ENCODE results near the gene TAGAP.
"Not testable (repeated sequence)": the region's sequence is repeated elsewhere in the genome, so short reads cannot be mapped to it uniquely, and the experiment has no call there.

TAGAP gene

DNA sequence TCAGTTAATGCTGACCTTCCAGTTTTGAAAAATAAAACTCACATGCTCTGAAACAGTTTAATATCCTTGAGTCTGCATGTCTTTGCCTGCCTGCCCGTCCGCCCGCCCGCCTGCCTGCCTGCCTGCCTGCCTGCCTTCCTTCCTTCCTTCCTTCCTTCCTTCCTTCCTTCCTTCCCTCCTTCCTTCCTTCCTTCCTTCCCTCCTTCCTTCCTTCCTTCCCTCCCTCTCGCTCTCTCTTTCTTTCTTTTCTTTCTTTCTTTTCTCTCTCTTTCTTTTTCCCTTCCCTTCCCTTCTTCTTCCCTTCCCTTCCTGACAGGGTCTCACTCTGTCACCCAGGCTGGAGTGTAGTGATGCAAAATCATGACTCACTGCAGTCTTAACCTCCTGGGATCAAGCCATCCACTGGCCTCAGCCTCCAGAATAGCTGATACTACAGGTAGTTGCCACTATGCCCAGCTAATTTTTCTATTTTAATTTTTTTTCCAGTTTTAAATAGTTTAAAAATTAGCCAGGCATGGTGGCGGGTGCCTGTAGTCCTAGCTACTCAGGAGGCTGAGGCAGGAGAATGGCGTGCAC, 34.7 kb downstream of the TAGAP start:
- DNase-seq (ENCODE audit: low spot score) = not testable (repeated sequence)

GRCh38 chr6:159008656-159009288, 36.0 kb downstream of the TAGAP start:
- peak; percentile 61 for DNase-seq (ENCODE audit: low spot score)

- no peak for DNase-seq (ENCODE audit: low spot score)
Measured at GRCh38 chr6:159007510-159007909, 37.3 kb downstream of the TAGAP start.

GRCh38 chr6:159005436-159005835, 39.4 kb downstream of the TAGAP start:
- no peak for DNase-seq (ENCODE audit: low spot score)

- no peak for DNase-seq (ENCODE audit: low spot score)
Measured at GRCh38 chr6:159004592-159004991, 40.2 kb downstream of the TAGAP start.

GRCh38 chr6:159002432-159003155, 42.2 kb downstream of the TAGAP start:
- no peak for DNase-seq (ENCODE audit: low spot score)

DNA sequence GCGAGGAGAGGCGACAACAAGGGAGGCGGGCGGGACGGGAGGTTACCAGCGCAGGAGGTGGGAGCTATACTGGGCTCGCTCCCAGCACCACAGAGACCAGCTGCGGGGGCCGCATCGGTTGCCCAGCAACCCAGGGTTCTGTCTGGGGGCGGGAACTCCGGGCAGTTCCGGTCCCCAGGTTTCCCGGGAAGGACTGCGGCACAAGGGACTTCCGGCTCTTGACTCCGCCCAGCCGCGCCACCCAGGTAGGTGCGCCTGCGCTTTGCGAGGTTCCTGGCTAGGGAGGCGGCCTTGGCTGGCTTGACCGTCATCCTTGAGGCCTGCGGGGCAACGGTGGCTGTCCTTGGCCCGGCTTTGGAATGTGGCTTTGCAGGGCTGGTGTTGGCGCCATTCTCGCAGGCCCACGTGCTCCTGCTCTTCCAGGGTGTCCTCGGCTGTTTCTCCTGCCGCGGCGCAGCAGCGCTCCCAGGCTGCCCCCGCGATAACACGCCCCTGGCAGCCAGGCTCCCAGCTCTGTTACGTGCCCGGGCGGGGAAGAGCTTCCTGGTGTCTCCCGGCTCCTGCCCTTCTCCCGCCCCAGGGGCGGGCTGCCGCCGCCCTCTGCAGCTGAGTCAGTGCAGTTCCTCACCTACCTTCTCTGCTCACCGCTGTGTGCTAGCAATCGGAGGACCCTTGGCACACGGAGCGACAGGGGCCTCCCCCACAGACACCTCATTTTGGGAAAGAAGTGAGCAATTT, 45.0 kb downstream of the TAGAP start, which contains the start of gene RSPH3:
TSS of gene RSPH3 (minus strand) at position 537 of the 738 bp plus-strand sequence. CDS start 652 bp downstream, outside the sequence.
- DNase-seq (ENCODE audit: low spot score) = peak; percentile 97

DNA sequence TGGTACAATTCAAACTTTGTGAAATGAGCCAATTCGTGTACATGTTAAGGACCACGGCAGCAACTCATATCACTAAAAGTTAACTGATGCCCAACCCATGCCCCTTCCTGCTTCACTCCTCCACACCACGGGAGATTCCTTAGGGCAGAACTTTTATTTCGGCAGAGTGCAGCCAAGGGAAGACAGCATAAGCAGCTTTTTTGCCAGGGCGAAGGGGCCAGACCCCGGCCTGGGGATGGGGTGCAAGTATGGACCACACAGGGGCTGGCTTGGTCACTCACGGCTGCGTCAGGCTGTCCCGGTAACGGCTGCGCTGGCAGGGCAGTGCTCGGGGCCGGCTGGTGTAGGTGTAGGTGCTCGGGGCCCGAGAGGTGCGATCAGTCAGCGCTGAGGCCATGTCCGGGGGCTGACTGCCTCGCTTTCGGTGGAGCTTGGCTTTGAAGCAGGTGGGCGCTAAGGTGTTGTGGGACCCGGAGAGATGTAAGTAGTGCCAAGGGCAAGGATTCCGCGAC, 45.6 kb downstream of the TAGAP start:
- DNase-seq (ENCODE audit: low spot score) = no peak

DNA sequence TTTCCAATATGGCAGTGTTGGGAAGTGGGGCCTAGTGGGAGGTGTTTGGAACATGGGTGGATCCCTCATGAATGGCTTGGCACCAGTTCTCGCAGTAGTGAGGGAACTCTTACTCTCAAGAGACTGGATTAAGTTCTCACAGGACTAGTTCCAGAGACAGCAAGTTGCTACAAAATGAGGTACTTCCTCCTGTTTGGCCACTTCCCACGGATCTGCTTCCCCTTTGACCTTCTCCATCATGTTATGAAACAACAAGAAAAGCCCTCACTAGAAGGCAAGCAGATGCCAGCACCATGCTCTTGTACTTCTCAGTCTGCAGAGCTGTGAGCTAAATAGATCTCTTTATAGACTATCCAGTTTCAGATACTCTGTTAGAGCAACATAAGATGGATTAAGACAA, 47.9 kb downstream of the TAGAP start:
- DNase-seq (ENCODE audit: low spot score) = no peak

GRCh38 chr6:158993639-158994038, 51.2 kb downstream of the TAGAP start:
- DNase-seq (ENCODE audit: low spot score) = no peak

GRCh38 chr6:158991017-158991723, 53.6 kb downstream of the TAGAP start:
- no peak for DNase-seq (ENCODE audit: low spot score)

- DNase-seq (ENCODE audit: low spot score) = not testable (repeated sequence)
Measured at GRCh38 chr6:158989711-158990110, 55.1 kb downstream of the TAGAP start.

DNA sequence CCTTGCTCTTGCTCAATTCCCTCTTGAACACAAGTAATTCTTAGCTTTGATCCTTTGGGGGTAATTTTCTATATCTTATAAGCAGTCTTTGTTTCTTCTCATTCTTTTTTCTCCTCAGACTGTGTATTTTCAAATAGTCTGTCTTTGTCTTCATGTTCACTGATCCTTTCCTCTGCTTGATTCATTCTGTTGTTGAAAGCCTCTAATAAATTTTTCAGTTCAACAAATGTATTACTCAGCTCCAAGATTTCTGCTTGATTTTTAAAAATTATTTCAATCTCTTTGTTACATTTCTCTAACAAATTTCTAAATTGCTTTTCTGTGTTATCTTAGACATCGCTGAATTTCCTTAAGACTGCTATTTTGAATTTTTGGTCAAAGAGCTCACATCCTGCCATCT, 56.3 kb downstream of the TAGAP start:
- DNase-seq (ENCODE audit: low spot score) = no peak

DNA sequence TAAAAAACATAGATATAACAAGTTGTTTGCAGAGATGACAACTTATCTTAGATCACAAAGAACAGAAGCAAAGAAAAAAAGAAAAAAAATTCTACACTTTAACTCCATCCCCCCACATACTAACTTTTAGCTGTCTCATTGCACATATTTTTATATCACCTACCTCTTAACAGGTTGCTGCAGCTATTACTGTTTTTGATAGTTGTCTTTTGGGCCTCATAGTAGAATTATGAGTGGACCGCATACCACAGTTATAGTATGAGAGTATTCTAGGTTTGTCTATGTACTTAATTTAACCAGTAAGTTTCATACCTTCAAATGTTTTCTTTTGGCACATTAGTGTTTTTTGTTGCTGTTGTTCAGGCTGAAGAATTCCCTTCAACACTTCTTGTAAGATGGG, 57.1 kb downstream of the TAGAP start:
- no peak for DNase-seq (ENCODE audit: low spot score)
